ENCODE data around the gene STAT2.
"Not testable (repeated sequence)": the region's sequence is repeated elsewhere in the genome, so short reads cannot be mapped to it uniquely, and the experiment has no call there.

The STAT2 gene

GRCh38 chr12:56324206-56324605 lies 35.7 kb downstream of the STAT2 start:
- DNase-seq, result no peak

- DNase-seq, result not testable (repeated sequence)
These were observed 38.3 kb downstream of the STAT2 start for GRCh38 chr12:56321610-56322009.

- DNase-seq, result no peak
These were observed 38.9 kb downstream of the STAT2 start for GRCh38 chr12:56321027-56321426.

GRCh38 chr12:56317675-56318074 lies 42.2 kb downstream of the STAT2 start:
- no peak for DNase-seq

GRCh38 chr12:56315622-56316473 lies 44.1 kb downstream of the STAT2 start, which contains the start of gene CNPY2:
TSS of gene CNPY2 (minus strand) at chr12:56315988. CDS start at chr12:56315217, 771 bp downstream.
- peak; percentile 91 to 92 for DNase-seq

GRCh38 chr12:56315249-56315621 lies 44.7 kb downstream of the STAT2 start:
- DNase-seq, result no peak

- DNase-seq, result no peak
These were observed 48.9 kb downstream of the STAT2 start for GRCh38 chr12:56311003-56311402.

- no peak for DNase-seq
These were observed 51.2 kb downstream of the STAT2 start for GRCh38 chr12:56308714-56309113.

- no peak for DNase-seq
These were observed 52.5 kb downstream of the STAT2 start for GRCh38 chr12:56307221-56307965.

GRCh38 chr12:56304872-56305590 lies 54.9 kb downstream of the STAT2 start:
- no peak for DNase-seq

- DNase-seq, result no peak
These were observed 55.6 kb downstream of the STAT2 start for GRCh38 chr12:56304276-56304675.

GRCh38 chr12:56300644-56301464 lies 59.1 kb downstream of the STAT2 start:
- DNase-seq, result no peak

GRCh38 chr12:56299853-56300643 lies 59.9 kb downstream of the STAT2 start, which contains the start of gene CS:
TSS of gene CS (minus strand) at chr12:56300330. CDS start at chr12:56300201, 129 bp downstream.
- peak; percentile 98 to 99 for DNase-seq

- DNase-seq, result peak; percentile 25 to 26
These were observed 60.5 kb downstream of the STAT2 start for GRCh38 chr12:56299308-56299852.

GRCh38 chr12:56298828-56299227 lies 61.1 kb downstream of the STAT2 start:
- no peak for DNase-seq

GRCh38 chr12:56297400-56297799 lies 62.5 kb downstream of the STAT2 start:
- DNase-seq, result no peak

GRCh38 chr12:56296295-56296694 lies 63.6 kb downstream of the STAT2 start:
- no peak for DNase-seq

- no peak for DNase-seq
These were observed 66.1 kb downstream of the STAT2 start for GRCh38 chr12:56293795-56294194.

All from activated CD4-positive, alpha-beta T cell treated with anti-CD3 and anti-CD28 coated beads for 4 hours (primary cell).